Measurements from ENCODE around the gene HSD3B2.

DNA sequence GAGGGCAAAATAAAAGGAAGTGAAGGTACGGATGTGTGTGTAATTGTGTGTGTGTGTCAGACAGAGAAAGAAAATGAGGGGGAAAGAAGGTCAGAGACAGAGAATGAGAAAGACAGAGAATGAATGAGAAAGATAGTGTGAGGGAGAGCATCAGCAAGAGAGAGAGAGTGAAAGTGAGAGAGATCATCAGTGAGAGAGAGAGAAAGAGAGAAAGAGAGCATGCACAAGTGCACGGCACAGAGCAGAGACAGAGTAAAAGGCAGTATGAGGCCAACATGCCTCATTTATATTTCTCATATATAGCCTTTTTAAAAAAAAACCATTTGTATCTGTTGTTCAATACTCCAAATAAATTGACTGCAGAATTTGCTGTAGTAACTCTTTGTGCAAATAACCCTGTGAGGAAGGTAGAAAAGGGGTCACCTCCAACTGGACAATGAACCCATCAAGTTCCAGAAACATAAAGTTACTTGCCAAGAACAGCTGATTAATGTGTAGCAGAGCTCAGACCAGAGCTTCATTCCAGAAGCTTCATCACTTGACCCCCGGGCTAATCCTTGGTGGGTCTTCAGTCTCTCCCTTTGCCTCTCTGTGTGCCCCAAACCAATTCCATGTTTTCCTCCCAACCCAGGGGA is 1.2 kb downstream of the HSD3B2 start:
- TF ChIP-seq EZH2phosphoT487 (IDR thresholded peaks at IDR 0.05; ENCODE audit: unreplicated experiment) (no peak), JUNB (IDR thresholded peaks at IDR 0.05; ENCODE audit: unreplicated experiment) (no peak), EZH2 (IDR thresholded peaks at IDR 0.05; ENCODE audit: low read depth, unreplicated experiment) (no peak), CREB1 (CRISPR knock-in tag; IDR thresholded peaks at IDR 0.05; ENCODE audit: low read depth) (no peak)
- TF ChIP-seq, protein P1, sequence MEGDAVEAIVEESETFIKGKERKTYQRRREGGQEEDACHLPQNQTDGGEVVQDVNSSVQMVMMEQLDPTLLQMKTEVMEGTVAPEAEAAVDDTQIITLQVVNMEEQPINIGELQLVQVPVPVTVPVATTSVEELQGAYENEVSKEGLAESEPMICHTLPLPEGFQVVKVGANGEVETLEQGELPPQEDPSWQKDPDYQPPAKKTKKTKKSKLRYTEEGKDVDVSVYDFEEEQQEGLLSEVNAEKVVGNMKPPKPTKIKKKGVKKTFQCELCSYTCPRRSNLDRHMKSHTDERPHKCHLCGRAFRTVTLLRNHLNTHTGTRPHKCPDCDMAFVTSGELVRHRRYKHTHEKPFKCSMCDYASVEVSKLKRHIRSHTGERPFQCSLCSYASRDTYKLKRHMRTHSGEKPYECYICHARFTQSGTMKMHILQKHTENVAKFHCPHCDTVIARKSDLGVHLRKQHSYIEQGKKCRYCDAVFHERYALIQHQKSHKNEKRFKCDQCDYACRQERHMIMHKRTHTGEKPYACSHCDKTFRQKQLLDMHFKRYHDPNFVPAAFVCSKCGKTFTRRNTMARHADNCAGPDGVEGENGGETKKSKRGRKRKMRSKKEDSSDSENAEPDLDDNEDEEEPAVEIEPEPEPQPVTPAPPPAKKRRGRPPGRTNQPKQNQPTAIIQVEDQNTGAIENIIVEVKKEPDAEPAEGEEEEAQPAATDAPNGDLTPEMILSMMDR (conservative IDR thresholded peaks at IDR 0.05; ENCODE audit: low read depth in 2 of 2): no peak
- TF ChIP-seq, protein P2, sequence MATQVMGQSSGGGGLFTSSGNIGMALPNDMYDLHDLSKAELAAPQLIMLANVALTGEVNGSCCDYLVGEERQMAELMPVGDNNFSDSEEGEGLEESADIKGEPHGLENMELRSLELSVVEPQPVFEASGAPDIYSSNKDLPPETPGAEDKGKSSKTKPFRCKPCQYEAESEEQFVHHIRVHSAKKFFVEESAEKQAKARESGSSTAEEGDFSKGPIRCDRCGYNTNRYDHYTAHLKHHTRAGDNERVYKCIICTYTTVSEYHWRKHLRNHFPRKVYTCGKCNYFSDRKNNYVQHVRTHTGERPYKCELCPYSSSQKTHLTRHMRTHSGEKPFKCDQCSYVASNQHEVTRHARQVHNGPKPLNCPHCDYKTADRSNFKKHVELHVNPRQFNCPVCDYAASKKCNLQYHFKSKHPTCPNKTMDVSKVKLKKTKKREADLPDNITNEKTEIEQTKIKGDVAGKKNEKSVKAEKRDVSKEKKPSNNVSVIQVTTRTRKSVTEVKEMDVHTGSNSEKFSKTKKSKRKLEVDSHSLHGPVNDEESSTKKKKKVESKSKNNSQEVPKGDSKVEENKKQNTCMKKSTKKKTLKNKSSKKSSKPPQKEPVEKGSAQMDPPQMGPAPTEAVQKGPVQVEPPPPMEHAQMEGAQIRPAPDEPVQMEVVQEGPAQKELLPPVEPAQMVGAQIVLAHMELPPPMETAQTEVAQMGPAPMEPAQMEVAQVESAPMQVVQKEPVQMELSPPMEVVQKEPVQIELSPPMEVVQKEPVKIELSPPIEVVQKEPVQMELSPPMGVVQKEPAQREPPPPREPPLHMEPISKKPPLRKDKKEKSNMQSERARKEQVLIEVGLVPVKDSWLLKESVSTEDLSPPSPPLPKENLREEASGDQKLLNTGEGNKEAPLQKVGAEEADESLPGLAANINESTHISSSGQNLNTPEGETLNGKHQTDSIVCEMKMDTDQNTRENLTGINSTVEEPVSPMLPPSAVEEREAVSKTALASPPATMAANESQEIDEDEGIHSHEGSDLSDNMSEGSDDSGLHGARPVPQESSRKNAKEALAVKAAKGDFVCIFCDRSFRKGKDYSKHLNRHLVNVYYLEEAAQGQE (IDR thresholded peaks at IDR 0.05; ENCODE audit: unreplicated experiment): no peak
- TF ChIP-seq, protein P3, sequence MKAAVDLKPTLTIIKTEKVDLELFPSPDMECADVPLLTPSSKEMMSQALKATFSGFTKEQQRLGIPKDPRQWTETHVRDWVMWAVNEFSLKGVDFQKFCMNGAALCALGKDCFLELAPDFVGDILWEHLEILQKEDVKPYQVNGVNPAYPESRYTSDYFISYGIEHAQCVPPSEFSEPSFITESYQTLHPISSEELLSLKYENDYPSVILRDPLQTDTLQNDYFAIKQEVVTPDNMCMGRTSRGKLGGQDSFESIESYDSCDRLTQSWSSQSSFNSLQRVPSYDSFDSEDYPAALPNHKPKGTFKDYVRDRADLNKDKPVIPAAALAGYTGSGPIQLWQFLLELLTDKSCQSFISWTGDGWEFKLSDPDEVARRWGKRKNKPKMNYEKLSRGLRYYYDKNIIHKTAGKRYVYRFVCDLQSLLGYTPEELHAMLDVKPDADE (IDR thresholded peaks at IDR 0.05): no peak
